DMS114 treated with DMSO at 0.1 percent for 48 hours (cell line): ENCODE results near the gene SPIC.

Source experiments
- DNase-seq: peaks from one replicate; lab custom pipeline; 2025; ENCODE audit not compliant: unreplicated experiment; lab: John Stamatoyannopoulos, UW

SPIC gene

GRCh38 chr12:101527682-101528081 lies 52.5 kb downstream of the SPIC start:
- no peak for DNase-seq

GRCh38 chr12:101536069-101536674 lies 61.0 kb downstream of the SPIC start:
- DNase-seq = no peak
